HEK293 (cell line): ENCODE results near the gene RLN1.

Source experiments
- CTCF ChIA-PET: fragments of 350-600 bp; formaldehyde crosslinking; extraction: SDS; loops from one replicate; lab custom pipeline; 2021; ENCODE audit warnings: antibody characterized with exemption; lab: Yijun Ruan, JAX
- POLR2A ChIA-PET: fragments of 300-600 bp; formaldehyde crosslinking; extraction: SDS; loops from one replicate; lab custom pipeline; 2020; ENCODE audit warnings: antibody characterized with exemption, inconsistent platforms; lab: Yijun Ruan, JAX
- H3K27ac ChIP-seq: fragments of 200-500 bp; sonication (Bioruptor generic); 2 replicates; pipeline ENCODE4 v1.5.1; 2014; ENCODE audit warnings: low read depth, low read length, control low read depth, inconsistent platforms; ENCODE audit errors: extremely low read depth
- H3K36me3 ChIP-seq, 2 experiments: fragments of 200-500 bp in 1 of 2; sonication (Bioruptor generic) in 1 of 2; 1 replicate in 1 of 2; 2 replicates in 1 of 2; pipeline ENCODE4 v1.5.1; 2014 to 2017; ENCODE audit warnings: inconsistent platforms in 2 of 2, low read length in 2 of 2; ENCODE audit not compliant: control insufficient read depth in 2 of 2, insufficient read depth in 1 of 2
- H3K4me1 ChIP-seq: fragments of 200-500 bp; sonication (Bioruptor generic); 2 replicates; pipeline ENCODE4 v1.5.1; 2014; ENCODE audit warnings: mild to moderate bottlenecking, low read length, inconsistent platforms; ENCODE audit not compliant: control insufficient read depth, insufficient read depth
- H3K4me3 ChIP-seq: 2 replicates; pipeline ENCODE4 v1.5.1; 2011; ENCODE audit warnings: low read depth, mild to moderate bottlenecking, control low read depth, low read length, moderate library complexity
- H3K9me3 ChIP-seq: fragments of 200-500 bp; sonication (Bioruptor generic); 2 replicates; pipeline ENCODE4 v1.5.1; 2014; ENCODE audit warnings: low read depth, low read length, inconsistent platforms; ENCODE audit not compliant: control insufficient read depth, insufficient read depth
- KLF16 ChIP-seq: fragments of 450-650 bp; formaldehyde crosslinking; IDR thresholded peaks from 2 replicates; pipeline ENCODE4 v1.5.1; 2017; ENCODE audit warnings: missing biosample characterization, missing genetic modification characterization
- MYNN ChIP-seq: fragments of 450-650 bp; formaldehyde crosslinking; IDR thresholded peaks from 2 replicates; pipeline ENCODE4 v1.5.1; 2016; ENCODE audit warnings: missing biosample characterization, missing genetic modification characterization, borderline replicate concordance
- RBAK ChIP-seq: fragments of 450-650 bp; formaldehyde crosslinking; IDR thresholded peaks from 2 replicates; pipeline ENCODE4 v1.5.1; 2016; ENCODE audit warnings: missing biosample characterization, missing genetic modification characterization
- SETDB1 ChIP-seq: IDR thresholded peaks from one replicate; pipeline ENCODE4 v1.6.1; 2017; ENCODE audit warnings: mild to moderate bottlenecking, low read length, moderate library complexity, mixed read lengths; ENCODE audit not compliant: insufficient read length
- TCF7L2 ChIP-seq: IDR thresholded peaks from 2 replicates; pipeline ENCODE4 v1.6.1; 2011; ENCODE audit warnings: low read depth, mild to moderate bottlenecking, inconsistent platforms, low read length, moderate library complexity, borderline replicate concordance
- WT1 ChIP-seq: fragments of 450-650 bp; formaldehyde crosslinking; IDR thresholded peaks from 2 replicates; pipeline ENCODE4 v1.5.1; 2016; ENCODE audit warnings: missing biosample characterization, missing genetic modification characterization
- ZBTB48 ChIP-seq: fragments of 450-650 bp; formaldehyde crosslinking; IDR thresholded peaks from 2 replicates; pipeline ENCODE4 v1.5.1; 2016; ENCODE audit warnings: missing biosample characterization, missing genetic modification characterization
- ZNF10 ChIP-seq: fragments of 450-650 bp; formaldehyde crosslinking; IDR thresholded peaks from 2 replicates; pipeline ENCODE4 v1.5.1; 2017; ENCODE audit warnings: missing biosample characterization, missing genetic modification characterization
- ZNF114 ChIP-seq: fragments of 450-650 bp; formaldehyde crosslinking; IDR thresholded peaks from 2 replicates; pipeline ENCODE4 v1.5.0; 2017; ENCODE audit warnings: missing biosample characterization, missing genetic modification characterization
- ZNF140 ChIP-seq: fragments of 450-650 bp; formaldehyde crosslinking; IDR thresholded peaks from 2 replicates; pipeline ENCODE4 v1.5.1; 2016; ENCODE audit warnings: missing biosample characterization, missing genetic modification characterization
- ZNF155 ChIP-seq: fragments of 450-650 bp; formaldehyde crosslinking; IDR thresholded peaks from 2 replicates; pipeline ENCODE4 v1.5.1; 2016; ENCODE audit warnings: missing biosample characterization, missing genetic modification characterization
- ZNF221 ChIP-seq: fragments of 450-650 bp; formaldehyde crosslinking; IDR thresholded peaks from 2 replicates; pipeline ENCODE4 v1.5.1; 2017; ENCODE audit warnings: missing biosample characterization, missing genetic modification characterization, borderline replicate concordance
- ZNF223 ChIP-seq: fragments of 450-650 bp; formaldehyde crosslinking; IDR thresholded peaks from 2 replicates; pipeline ENCODE4 v1.5.1; 2016; ENCODE audit warnings: missing biosample characterization, missing genetic modification characterization
- ZNF302 ChIP-seq: fragments of 450-650 bp; formaldehyde crosslinking; IDR thresholded peaks from 2 replicates; pipeline ENCODE4 v1.5.1; 2016; ENCODE audit warnings: missing biosample characterization, missing genetic modification characterization, low read depth
- ZNF341 ChIP-seq: fragments of 450-650 bp; formaldehyde crosslinking; IDR thresholded peaks from 2 replicates; pipeline ENCODE4; 2016; ENCODE audit warnings: low read depth, missing biosample characterization, missing genetic modification characterization
- ZNF394 ChIP-seq: fragments of 450-650 bp; formaldehyde crosslinking; IDR thresholded peaks from 2 replicates; pipeline ENCODE4 v1.5.1; 2016; ENCODE audit warnings: missing biosample characterization, missing genetic modification characterization, mild to moderate bottlenecking, moderate library complexity, borderline replicate concordance
- ZNF404 ChIP-seq: fragments of 450-650 bp; formaldehyde crosslinking; IDR thresholded peaks from 2 replicates; pipeline ENCODE4 v1.5.1; 2017; ENCODE audit warnings: missing biosample characterization, missing genetic modification characterization
- ZNF629 ChIP-seq: fragments of 450-650 bp; formaldehyde crosslinking; IDR thresholded peaks from 2 replicates; pipeline ENCODE4 v1.5.1; 2017; ENCODE audit warnings: missing biosample characterization, missing genetic modification characterization
- ZNF658 ChIP-seq: fragments of 450-650 bp; formaldehyde crosslinking; IDR thresholded peaks from 2 replicates; pipeline ENCODE4; 2016; ENCODE audit warnings: missing biosample characterization, missing genetic modification characterization
- ZNF785 ChIP-seq: fragments of 450-650 bp; formaldehyde crosslinking; IDR thresholded peaks from 2 replicates; pipeline ENCODE4 v1.5.1; 2016; ENCODE audit warnings: missing biosample characterization, missing genetic modification characterization
- ZSCAN30 ChIP-seq: fragments of 450-650 bp; IDR thresholded peaks from 2 replicates; pipeline ENCODE4 v1.5.1; 2018; ENCODE audit warnings: missing biosample characterization, mild to moderate bottlenecking, missing genetic modification characterization, moderate library complexity
- ZSCAN4 ChIP-seq: fragments of 450-650 bp; formaldehyde crosslinking; IDR thresholded peaks from 2 replicates; pipeline ENCODE4 v1.5.1; 2017; ENCODE audit warnings: missing biosample characterization, missing genetic modification characterization
- TF ChIP-seq, protein P1 (sequence below): fragments of 450-650 bp; formaldehyde crosslinking; IDR thresholded peaks from 2 replicates; pipeline ENCODE4 v1.5.1; 2016; ENCODE audit warnings: missing biosample characterization, missing genetic modification characterization

The RLN1 gene

GRCh38 chr9:5355817-5356216 is 16.1 kb upstream of the RLN1 start:
- POLR2A ChIA-PET = no interaction called here
- Histone ChIP-seq H3K9me3 (no peaks in the 10 kb centered on the region), H3K36me3 (no peaks in the 10 kb centered on the region), H3K27ac (no peak overlapping the region), H3K4me3 (no peak overlapping the region)
- TF ChIP-seq ZNF114 (tag by site-specific recombination) = no peak
- no peak for TF ChIP-seq SETDB1
- TF ChIP-seq ZNF155 (tag by site-specific recombination) = no peak
- TF ChIP-seq ZNF785 (tag by site-specific recombination) = no peak
- no peak for TF ChIP-seq ZSCAN30
- TF ChIP-seq TCF7L2 = no peak
- TF ChIP-seq ZNF10 = no peak
- TF ChIP-seq, protein P1, sequence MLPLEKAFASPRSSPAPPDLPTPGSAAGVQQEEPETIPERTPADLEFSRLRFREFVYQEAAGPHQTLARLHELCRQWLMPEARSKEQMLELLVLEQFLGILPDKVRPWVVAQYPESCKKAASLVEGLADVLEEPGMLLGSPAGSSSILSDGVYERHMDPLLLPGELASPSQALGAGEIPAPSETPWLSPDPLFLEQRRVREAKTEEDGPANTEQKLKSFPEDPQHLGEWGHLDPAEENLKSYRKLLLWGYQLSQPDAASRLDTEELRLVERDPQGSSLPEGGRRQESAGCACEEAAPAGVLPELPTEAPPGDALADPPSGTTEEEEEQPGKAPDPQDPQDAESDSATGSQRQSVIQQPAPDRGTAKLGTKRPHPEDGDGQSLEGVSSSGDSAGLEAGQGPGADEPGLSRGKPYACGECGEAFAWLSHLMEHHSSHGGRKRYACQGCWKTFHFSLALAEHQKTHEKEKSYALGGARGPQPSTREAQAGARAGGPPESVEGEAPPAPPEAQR (tag by site-specific recombination) = no peak
- TF ChIP-seq ZBTB48 (tag by site-specific recombination) = no peak
- TF ChIP-seq RBAK (tag by site-specific recombination) = no peak
- TF ChIP-seq ZNF223 (tag by site-specific recombination) = no peak
- no peak for TF ChIP-seq MYNN (tag by site-specific recombination)
- TF ChIP-seq ZNF394 (tag by site-specific recombination) = no peak
- no peak for TF ChIP-seq ZNF302
- no peak for TF ChIP-seq ZSCAN4 (tag by site-specific recombination)
- no peak for TF ChIP-seq ZNF140 (tag by site-specific recombination)
- TF ChIP-seq, all 188 proteins: peak for 0
- CTCF ChIA-PET = interaction anchor here (0.6 to 1.2 kb wide), 3 partner anchors 130 to 256 kb away, joined by 3 to 5 read pairs (median 3); no protein-coding TSS in a partner anchor
- H3K4me1 ChIP-seq = no peaks in the 10 kb centered on the region

- ChIA-PET CTCF (interaction anchor here (0.6 to 1.2 kb wide), 3 partner anchors 130 to 256 kb away, joined by 3 to 5 read pairs (median 3); no protein-coding TSS in a partner anchor), POLR2A (no interaction called here)
- TF ChIP-seq ZNF658 (tag by site-specific recombination) (no peak), WT1 (no peak), SETDB1 (no peak)
- Histone ChIP-seq H3K4me1 (no peaks in the 10 kb centered on the region), H3K36me3 (no peaks in the 10 kb centered on the region), H3K27ac (no peak overlapping the region), H3K4me3 (no peak overlapping the region), H3K9me3 (no peaks in the 10 kb centered on the region)
These were observed 15.6 kb upstream of the RLN1 start for GRCh38 chr9:5355226-5355625.

GRCh38 chr9:5354184-5354583 is 14.5 kb upstream of the RLN1 start:
- TF ChIP-seq ZNF404 (tag by site-specific recombination) = no peak
- TF ChIP-seq ZNF341 (tag by site-specific recombination) = no peak
- no peak for TF ChIP-seq ZNF629
- TF ChIP-seq ZNF223 (tag by site-specific recombination) = no peak
- no peak for TF ChIP-seq KLF16
- no peak for TF ChIP-seq ZNF221 (tag by site-specific recombination)
- ChIA-PET CTCF (no interaction called here), POLR2A (no interaction called here)

More at GRCh38 chr9:5354184-5354583, 14.5 kb upstream of the RLN1 start:
- Histone ChIP-seq H3K9me3 (no peaks in the 10 kb centered on the region), H3K4me3 (no peak overlapping the region), H3K27ac (no peak overlapping the region), H3K36me3 (no peaks in the 10 kb centered on the region), H3K4me1 (no peaks in the 10 kb centered on the region)
